HG03342 (cell line): ENCODE data around the gene FHIP2A.
"Not testable (repeated sequence)": the region's sequence is repeated elsewhere in the genome, so short reads cannot be mapped to it uniquely, and the experiment has no call there.

Experiments
- ATAC-seq: cut with Tn5 transposase; IDR thresholded peaks from one replicate; pipeline ENCODE4 v1.9.1; 2021; ENCODE audit warnings: mild to moderate bottlenecking, moderate library complexity; ENCODE audit not compliant: unreplicated experiment

The FHIP2A gene

GRCh38 chr10:114856544-114857287, 35.1 kb downstream of the FHIP2A start:
- ATAC-seq = no peak

DNA sequence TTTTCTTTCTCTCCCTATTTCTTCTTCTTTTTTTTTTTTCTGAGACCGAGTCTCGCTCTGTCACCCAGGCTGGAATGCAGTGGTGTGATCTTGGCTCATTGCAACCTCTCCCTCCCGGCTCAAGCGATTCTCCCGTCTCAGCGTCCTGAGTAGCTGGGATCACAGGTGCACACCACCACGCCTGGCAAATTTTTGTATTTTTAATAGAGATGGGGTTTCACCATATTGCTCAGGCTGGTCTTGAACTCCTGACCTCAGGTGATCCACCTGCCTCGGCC, 35.6 kb downstream of the FHIP2A start:
- ATAC-seq = not testable (repeated sequence)

DNA sequence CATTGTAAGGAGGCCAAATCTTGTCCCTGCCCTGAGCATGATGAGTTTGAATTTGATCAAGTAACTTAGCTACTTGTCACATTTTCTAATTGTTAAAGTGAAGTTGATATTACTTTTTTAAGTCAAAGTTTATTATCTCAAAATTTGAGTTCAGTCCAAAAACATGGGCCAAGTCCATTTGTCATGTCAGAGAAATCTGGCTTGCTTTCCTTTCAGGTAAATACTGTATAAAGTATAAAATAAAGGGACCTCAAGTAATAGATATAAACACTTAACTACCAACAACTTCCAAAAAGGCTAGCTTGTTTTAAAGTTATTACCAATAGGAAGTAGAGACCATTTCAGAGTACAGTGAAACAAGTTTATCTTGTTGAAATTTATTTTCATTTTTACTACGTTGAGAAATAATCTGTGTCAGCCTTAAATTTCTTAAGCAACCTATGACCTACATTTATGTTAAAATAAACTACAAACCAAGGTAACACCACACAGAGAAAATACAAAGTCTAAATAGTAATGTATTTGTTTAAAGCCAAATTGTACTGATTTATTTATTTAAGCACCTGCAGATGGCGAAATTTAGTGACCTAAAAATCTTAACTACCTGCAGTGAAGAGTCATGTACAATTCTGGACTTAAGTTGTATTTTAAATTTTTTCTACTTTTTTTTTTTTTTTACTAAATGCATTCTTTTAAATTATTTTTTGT, 36.5 kb downstream of the FHIP2A start:
- ATAC-seq = no peak

GRCh38 chr10:114859222-114859621, 37.6 kb downstream of the FHIP2A start:
- ATAC-seq = no peak

DNA sequence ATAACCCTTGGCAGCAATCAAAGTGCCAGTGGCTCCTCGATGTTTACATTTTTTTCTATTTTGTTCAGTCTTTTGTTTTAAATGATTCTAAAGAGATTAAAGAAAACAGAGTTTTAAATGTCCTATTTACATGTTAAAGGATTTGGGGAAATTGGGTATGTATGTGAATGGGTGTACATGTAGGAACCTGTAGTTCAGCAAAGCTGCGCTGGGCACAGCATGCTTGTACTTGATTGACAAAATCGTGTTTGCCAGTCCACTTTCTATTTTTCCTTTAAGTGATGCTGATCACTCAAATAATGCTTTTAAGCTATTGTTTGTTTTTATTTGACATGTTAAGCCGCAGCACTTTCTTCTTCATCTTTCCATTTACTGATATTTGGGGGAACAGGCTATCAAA, 40.9 kb downstream of the FHIP2A start:
- ATAC-seq = no peak

GRCh38 chr10:114867365-114867764, 45.8 kb downstream of the FHIP2A start:
- ATAC-seq = no peak

DNA sequence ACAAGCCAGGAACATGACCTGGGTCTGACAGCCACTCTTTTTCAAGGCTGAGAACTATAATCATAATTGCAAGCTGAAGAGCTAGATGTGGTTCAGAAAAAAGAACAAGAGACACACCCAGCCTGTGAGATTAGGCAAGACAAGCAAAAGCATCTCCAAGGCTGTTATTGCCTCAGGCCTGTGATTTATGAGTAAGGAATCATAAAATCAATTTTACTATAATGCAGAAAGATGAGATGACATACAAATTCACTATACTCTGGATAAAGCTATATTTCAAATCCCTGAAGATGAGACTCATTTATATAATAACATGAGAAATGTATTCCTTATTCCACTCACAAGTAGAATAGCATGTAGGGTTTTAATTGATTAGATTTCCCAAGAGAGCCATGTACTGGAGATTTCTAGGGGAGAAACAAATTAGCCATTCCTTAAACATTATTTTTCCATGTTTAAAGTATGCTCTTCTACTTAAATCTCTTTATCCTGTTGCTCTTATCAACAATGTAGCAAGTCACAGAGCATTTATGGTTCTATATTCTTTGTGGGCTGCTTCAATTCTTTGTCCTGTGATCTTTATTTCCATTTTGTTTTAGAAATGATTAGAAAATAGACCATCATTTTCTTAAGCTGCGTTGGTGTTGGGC, 47.4 kb downstream of the FHIP2A start:
- no peak for ATAC-seq

DNA sequence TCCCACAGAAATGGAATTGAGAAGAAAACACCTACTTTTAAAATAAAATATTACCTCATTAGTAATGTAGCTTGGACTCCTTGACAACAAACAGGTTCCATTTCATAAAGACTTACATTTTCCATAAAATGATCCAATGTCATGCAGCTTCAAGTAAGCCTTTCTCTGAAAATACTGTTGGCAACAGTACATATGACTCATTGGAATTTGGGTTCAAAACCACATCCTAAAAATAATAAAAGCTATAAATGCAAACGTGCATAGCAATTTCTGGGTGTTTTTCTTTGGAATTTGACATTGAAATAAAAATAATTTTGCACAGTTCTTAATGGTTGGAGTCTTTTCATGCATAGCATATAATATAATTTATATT, 47.9 kb downstream of the FHIP2A start:
- ATAC-seq = no peak

DNA sequence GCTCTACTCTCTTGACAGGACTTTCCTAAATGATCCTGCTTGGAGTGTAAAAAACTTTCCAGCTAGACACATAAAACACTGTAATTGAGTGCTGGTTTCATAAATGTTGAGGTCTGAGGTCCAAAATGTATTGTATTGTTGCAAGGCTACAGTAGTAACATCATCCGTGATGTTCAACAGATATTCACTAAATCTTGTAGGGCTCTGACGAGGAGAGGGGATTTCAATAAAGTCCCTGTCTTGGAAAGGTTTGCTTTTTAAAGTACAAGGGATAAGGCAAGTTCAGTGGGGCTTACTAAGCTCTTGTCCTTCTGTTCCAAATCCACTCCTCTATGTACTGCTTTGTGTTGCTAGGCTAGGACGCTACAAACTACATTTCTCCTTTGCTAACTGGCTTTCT, 48.9 kb downstream of the FHIP2A start:
- no peak for ATAC-seq

DNA sequence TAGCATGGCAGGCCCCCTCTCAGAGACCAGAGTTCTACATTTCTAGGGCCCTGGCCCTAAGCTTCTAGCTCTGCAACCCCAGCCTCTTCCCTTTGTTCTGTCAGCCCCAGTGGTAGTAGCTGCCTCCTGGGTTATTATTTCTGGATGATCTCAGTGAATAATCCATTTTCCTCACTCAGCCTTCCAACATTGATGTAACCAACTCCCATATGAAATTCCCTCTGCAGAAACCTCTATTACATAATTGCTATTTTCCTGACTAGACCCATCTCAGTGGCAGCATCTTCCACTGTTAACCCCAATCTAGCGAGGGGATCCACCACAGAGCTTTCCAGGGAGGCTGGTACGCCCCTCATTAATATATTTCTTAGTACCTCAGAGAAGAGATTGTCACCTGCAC, 49.8 kb downstream of the FHIP2A start:
- no peak for ATAC-seq
